Vagina (tissue), 2 donors: ENCODE measurements around the gene RAD51D.

Experiments
- CTCF ChIP-seq, 3 experiments: fragments of 450-650 bp in 2 of 3; fragments of 200-600 bp in 1 of 3; sonication (generic) in 1 of 3; IDR thresholded peaks; one replicate each; pipeline ENCODE4 v1.5.1; 2017 to 2019; ENCODE audit warnings: antibody characterized with exemption in 3 of 3, mild to moderate bottlenecking in 2 of 3, moderate library complexity in 2 of 3
- POLR2A ChIP-seq, 2 donors: fragments of 450-650 bp; IDR thresholded peaks; one replicate each; pipeline ENCODE4 v1.6.1; 2017; ENCODE audit warnings: antibody characterized with exemption in 2 of 2, mild to moderate bottlenecking in 2 of 2, moderate library complexity in 2 of 2
- POLR2AphosphoS5 ChIP-seq, 2 donors: sonication (generic); formaldehyde crosslinking; IDR thresholded peaks; one replicate each; pipeline ENCODE4 v1.9.0; 2017; ENCODE audit warnings: antibody characterized with exemption in 2 of 2, mild to moderate bottlenecking in 2 of 2, low read depth in 1 of 2; ENCODE audit not compliant: insufficient read depth in 1 of 2

- TF ChIP-seq POLR2A (IDR thresholded peaks at IDR 0.05) (no peak), CTCF (IDR thresholded peaks at IDR 0.05) (no peak), POLR2AphosphoS5 (IDR thresholded peaks at IDR 0.05; ENCODE audit: insufficient read depth in 1 of 2, low read depth in 1 of 2) (no peak)
Observed at GRCh38 chr17:35130392-35130791, 10.7 kb upstream of the RAD51D start.
